CD4-positive, CD25-positive, alpha-beta regulatory T cell (primary cell): ENCODE data around the gene SPI1. TPM values are rescaled to one million over a fixed set of nuclear protein-coding genes. Genes with fewer than 3 reads are reported as not detected.

Source experiments
- ATAC-seq, 2 donors: fragments of 150-1000 bp; cut with Tn5 transposase; one replicate each; pipeline ENCODE4 v1.10.0; 2021; ENCODE audit warnings: low read depth in 2 of 2, moderate number of reproducible peaks in 2 of 2, moderate library complexity in 1 of 2
- DNase-seq, 3 donors: peaks; one replicate each; pipeline versions ENCODE4 v3.0.0 to v3.0.0-alpha.2; 2012 to 2022; ENCODE audit warnings: mixed read lengths in 1 of 3
- H3K27ac ChIP-seq: one replicate; pipeline ENCODE4 v1.7.0; 2013; ENCODE audit warnings: mild to moderate bottlenecking, low read length; ENCODE audit not compliant: insufficient read depth, poor library complexity, severe bottlenecking
- H3K27me3 ChIP-seq: one replicate; pipeline ENCODE4 v1.7.0; 2013; ENCODE audit warnings: low read length; ENCODE audit not compliant: control insufficient read depth, insufficient read depth
- H3K36me3 ChIP-seq: one replicate; pipeline ENCODE4 v1.7.0; 2013; ENCODE audit warnings: mild to moderate bottlenecking, low read length, moderate library complexity; ENCODE audit not compliant: control insufficient read depth, insufficient read depth
- H3K4me1 ChIP-seq: 2 replicates; pipeline ENCODE4 v1.7.0; 2013; ENCODE audit warnings: mild to moderate bottlenecking, low read length; ENCODE audit not compliant: insufficient read depth, control insufficient read depth, poor library complexity, severe bottlenecking
- H3K4me3 ChIP-seq: one replicate; pipeline ENCODE4 v1.7.0; 2013; ENCODE audit warnings: low read depth, mild to moderate bottlenecking, low read length, moderate library complexity
- H3K9me3 ChIP-seq, 2 experiments: 1 replicate in 1 of 2; 2 replicates in 1 of 2; pipeline ENCODE4 v1.7.0; 2013; ENCODE audit warnings: low read length in 2 of 2, mild to moderate bottlenecking in 1 of 2, moderate library complexity in 1 of 2; ENCODE audit not compliant: control insufficient read depth in 2 of 2
- H3K27ac Mint-ChIP-seq, 3 donors: one replicate each; pipeline ENCODE4 v1.8.0; 2020 to 2022; ENCODE audit warnings: mild to moderate bottlenecking in 3 of 3, mixed read lengths in 3 of 3, moderate library complexity in 2 of 3
- H3K27me3 Mint-ChIP-seq: one replicate; pipeline ENCODE4 v1.8.0; 2022; ENCODE audit warnings: mild to moderate bottlenecking, mixed read lengths
- H3K36me3 Mint-ChIP-seq: one replicate; pipeline ENCODE4 v1.8.0; 2020; ENCODE audit warnings: mixed read lengths
- H3K4me1 Mint-ChIP-seq, 4 donors: one replicate each; pipeline ENCODE4 v1.8.0; 2020 to 2022; ENCODE audit warnings: mixed read lengths in 4 of 4, mild to moderate bottlenecking in 1 of 4
- H3K4me3 Mint-ChIP-seq, 4 donors: one replicate each; pipeline ENCODE4 v1.8.0; 2020 to 2022; ENCODE audit warnings: mild to moderate bottlenecking in 4 of 4, mixed read lengths in 4 of 4, moderate library complexity in 3 of 4
- H3K9me3 Mint-ChIP-seq, 7 donors: one replicate each; pipeline ENCODE4 v1.8.0; 2020 to 2022; ENCODE audit warnings: mixed read lengths in 7 of 7, mild to moderate bottlenecking in 3 of 7, moderate library complexity in 2 of 7
- polyA plus RNA-seq, 4 donors: library from polyadenylated mRNA; unstranded; fragments of 300-500 nt; fragmentation: Illumina TruSeq; gene quantifications; one replicate each; pipeline ENCODE4 v1.2.3, GENCODE V29; 2021
- total RNA-seq: library from RNA; stranded (reverse); gene quantifications from one replicate; pipeline ENCODE4 v1.2.3, GENCODE V29; 2022

Gene SPI1
- total and polyA plus RNA-seq, 5 donors from 2014 or later: 0.13 to 0.57 (median 0.41) TPM; not detected in 2

- Mint-ChIP-seq H3K27ac (peak overlapping the region; percentile 90 to 98 (median 97)), H3K4me3 (peak overlapping the region; percentile 87 to 97 (median 94)), H3K36me3 (peaks cover 9% of the 10 kb centered on the region), H3K4me1 (peaks cover 0 to 35% (median 5%) of the 10 kb centered on the region in 4 donors), H3K9me3 (peaks cover 0 to 2% (median 0%) of the 10 kb centered on the region in 7 donors), H3K27me3 (no peaks in the 10 kb centered on the region)
- Histone ChIP-seq H3K4me1 (peaks cover 29% of the 10 kb centered on the region), H3K9me3 (no peaks in the 10 kb centered on the region), H3K36me3 (peaks cover 10% of the 10 kb centered on the region), H3K4me3 (no peak overlapping the region), H3K27me3 (no peaks in the 10 kb centered on the region), H3K27ac (no peak overlapping the region)
- DNase-seq: no peak
- no peak for ATAC-seq
Observed at GRCh38 chr11:47409440-47410369, 31.4 kb upstream of the SPI1 start.

GRCh38 chr11:47408598-47409439, 30.5 kb upstream of the SPI1 start:
- Mint-ChIP-seq H3K36me3 (peaks cover 4% of the 10 kb centered on the region), H3K27me3 (no peaks in the 10 kb centered on the region), H3K9me3 (no peaks in the 10 kb centered on the region), H3K27ac (peak overlapping the region; percentile 90 to 98 (median 97)), H3K4me3 (peak overlapping the region; percentile 87 to 97 (median 94)), H3K4me1 (peaks cover 0 to 35% (median 5%) of the 10 kb centered on the region in 4 donors)
- Histone ChIP-seq H3K36me3 (peaks cover 5% of the 10 kb centered on the region), H3K4me3 (peak overlapping the region; percentile 71), H3K27me3 (no peaks in the 10 kb centered on the region), H3K27ac (peak overlapping the region; percentile 86), H3K9me3 (no peaks in the 10 kb centered on the region), H3K4me1 (peaks cover 29% of the 10 kb centered on the region)
- ATAC-seq (no peak), DNase-seq (peak in 1 of 3 donors; percentile 18)

- Mint-ChIP-seq H3K4me1 (peaks cover 0 to 35% (median 5%) of the 10 kb centered on the region in 4 donors), H3K36me3 (no peaks in the 10 kb centered on the region), H3K27ac (peak within 1 kb of the TSS; percentile 93 to 98 (median 97)), H3K27me3 (no peaks in the 10 kb centered on the region), H3K9me3 (no peaks in the 10 kb centered on the region), H3K4me3 (peak within 1 kb of the TSS; percentile 91 to 97 (median 94))
- no peaks in the 10 kb centered on the region for H3K36me3 ChIP-seq
- DNase-seq (peak; percentile 88 to 94 (median 90)), ATAC-seq (peak; percentile 85 to 88)
- H3K9me3 ChIP-seq: no peaks in the 10 kb centered on the region
- H3K27me3 ChIP-seq: no peaks in the 10 kb centered on the region
- H3K4me3 ChIP-seq: peak within 1 kb of the TSS; percentile 75
- H3K4me1 ChIP-seq: peaks cover 29% of the 10 kb centered on the region
- peak within 1 kb of the TSS; percentile 89 for H3K27ac ChIP-seq
Observed at GRCh38 chr11:47407746-47408590, 29.6 kb upstream of the SPI1 start, which contains the start of gene SLC39A13. Gene SLC39A13 (plus strand): TSS chr11:47408590. CDS start chr11:47410095, 1,505 bp downstream.

- Histone ChIP-seq H3K9me3 (no peaks in the 10 kb centered on the region), H3K36me3 (no peaks in the 10 kb centered on the region), H3K4me3 (peak overlapping the region; percentile 75), H3K4me1 (peaks cover 29% of the 10 kb centered on the region), H3K27me3 (no peaks in the 10 kb centered on the region), H3K27ac (peak overlapping the region; percentile 89)
- peak overlapping the region; percentile 76 to 93 (median 88) for H3K27ac Mint-ChIP-seq
- ATAC-seq: no peak
- H3K9me3 Mint-ChIP-seq: no peaks in the 10 kb centered on the region
- H3K4me1 Mint-ChIP-seq: peaks cover 0 to 37% (median 5%) of the 10 kb centered on the region in 4 donors
- no peak for DNase-seq
- H3K27me3 Mint-ChIP-seq: no peaks in the 10 kb centered on the region
- H3K36me3 Mint-ChIP-seq: no peaks in the 10 kb centered on the region
- H3K4me3 Mint-ChIP-seq: peak overlapping the region; percentile 68 to 93 (median 86)
Observed at GRCh38 chr11:47406896-47407745, 28.8 kb upstream of the SPI1 start.

- Mint-ChIP-seq H3K27ac (peak overlapping the region in 1 of 3 donors; percentile 53), H3K36me3 (no peaks in the 10 kb centered on the region)
- peaks cover 28% of the 10 kb centered on the region for H3K4me1 ChIP-seq
Observed at GRCh38 chr11:47403571-47403970, 25.2 kb upstream of the SPI1 start.

GRCh38 chr11:47403135-47403534, 24.8 kb upstream of the SPI1 start:
- Mint-ChIP-seq H3K4me3 (peak overlapping the region in 2 of 4 donors; percentile 60 to 76), H3K27ac (peak overlapping the region in 2 of 3 donors; percentile 53 to 93)
- ATAC-seq: no peak

More at GRCh38 chr11:47403571-47403970, 25.2 kb upstream of the SPI1 start:
- DNase-seq (no peak), ATAC-seq (no peak)
- H3K36me3 ChIP-seq: no peaks in the 10 kb centered on the region
- no peak overlapping the region for H3K27ac ChIP-seq
- H3K27me3 ChIP-seq: no peaks in the 10 kb centered on the region
- no peaks in the 10 kb centered on the region for H3K27me3 Mint-ChIP-seq
- H3K9me3 Mint-ChIP-seq: no peaks in the 10 kb centered on the region
- no peaks in the 10 kb centered on the region for H3K9me3 ChIP-seq
- H3K4me3 Mint-ChIP-seq: peak overlapping the region in 2 of 4 donors; percentile 60 to 76
- H3K4me1 Mint-ChIP-seq: peaks cover 0 to 37% (median 16%) of the 10 kb centered on the region in 4 donors
- H3K4me3 ChIP-seq: no peak overlapping the region

More at GRCh38 chr11:47403135-47403534, 24.8 kb upstream of the SPI1 start:
- Mint-ChIP-seq H3K4me1 (peaks cover 0 to 41% (median 17%) of the 10 kb centered on the region in 4 donors), H3K9me3 (no peaks in the 10 kb centered on the region), H3K27me3 (no peaks in the 10 kb centered on the region), H3K36me3 (no peaks in the 10 kb centered on the region)
- Histone ChIP-seq H3K36me3 (no peaks in the 10 kb centered on the region), H3K4me3 (no peak overlapping the region), H3K27me3 (no peaks in the 10 kb centered on the region), H3K9me3 (no peaks in the 10 kb centered on the region), H3K27ac (no peak overlapping the region), H3K4me1 (peaks cover 27% of the 10 kb centered on the region)
- DNase-seq: no peak
